GM21367 (cell line): ENCODE data around the gene NDUFB8.
A peak's percentile ranks its signal among the peaks of the same experiment; 100 is the strongest.

ENCODE experiments used
- ATAC-seq: cut with Tn5 transposase; IDR thresholded peaks from one replicate; pipeline ENCODE4 v1.9.1; 2021; ENCODE audit not compliant: unreplicated experiment

The NDUFB8 gene

GRCh38 chr10:100508266-100508665 is 21.4 kb downstream of the NDUFB8 start:
- no peak for ATAC-seq

GRCh38 chr10:100507357-100507732 is 22.3 kb downstream of the NDUFB8 start:
- no peak for ATAC-seq

GRCh38 chr10:100506596-100507356 is 22.9 kb downstream of the NDUFB8 start:
- ATAC-seq = no peak

GRCh38 chr10:100505164-100505563 is 24.5 kb downstream of the NDUFB8 start:
- ATAC-seq = no peak

- no peak for ATAC-seq
Observed at GRCh38 chr10:100504096-100504495, 25.6 kb downstream of the NDUFB8 start.

GRCh38 chr10:100502926-100503494 is 26.7 kb downstream of the NDUFB8 start:
- ATAC-seq = no peak

GRCh38 chr10:100501423-100501822 is 28.2 kb downstream of the NDUFB8 start:
- ATAC-seq = no peak

- no peak for ATAC-seq
Observed at GRCh38 chr10:100498059-100498458, 31.6 kb downstream of the NDUFB8 start.

- no peak for ATAC-seq
Observed at GRCh38 chr10:100496567-100496966, 33.1 kb downstream of the NDUFB8 start.

- no peak for ATAC-seq
Observed at GRCh38 chr10:100490531-100490930, 39.1 kb downstream of the NDUFB8 start.

- no peak for ATAC-seq
Observed at GRCh38 chr10:100489396-100489795, 40.3 kb downstream of the NDUFB8 start.

GRCh38 chr10:100487529-100487928 is 42.1 kb downstream of the NDUFB8 start:
- no peak for ATAC-seq

GRCh38 chr10:100485801-100486495 is 43.7 kb downstream of the NDUFB8 start:
- no peak for ATAC-seq

GRCh38 chr10:100485366-100485765 is 44.3 kb downstream of the NDUFB8 start:
- ATAC-seq = no peak

- no peak for ATAC-seq
Observed at GRCh38 chr10:100483876-100484666, 45.6 kb downstream of the NDUFB8 start.

GRCh38 chr10:100482834-100483185 is 46.9 kb downstream of the NDUFB8 start:
- ATAC-seq = no peak

GRCh38 chr10:100482181-100482833 is 47.4 kb downstream of the NDUFB8 start:
- ATAC-seq = no peak

- peak; percentile 96 for ATAC-seq
Observed at GRCh38 chr10:100481462-100482081, 48.1 kb downstream of the NDUFB8 start.

GRCh38 chr10:100480002-100480401 is 49.7 kb downstream of the NDUFB8 start:
- ATAC-seq = no peak

GRCh38 chr10:100479037-100479436 is 50.6 kb downstream of the NDUFB8 start:
- no peak for ATAC-seq

- ATAC-seq = no peak
Observed at GRCh38 chr10:100477970-100478369, 51.7 kb downstream of the NDUFB8 start.
